K562 (cell line): ENCODE results near the gene JUND.
A peak's percentile ranks its signal among the peaks of the same experiment; 100 is the strongest.

ENCODE experiments used
- CBX8 ChIP-seq: fragments of 200-600 bp; sonication (generic); IDR thresholded peaks from 2 replicates; pipeline ENCODE4 v1.6.1; 2012; ENCODE audit warnings: borderline replicate concordance, mixed run types, low read depth, mild to moderate bottlenecking, moderate library complexity, mixed read lengths, low read length, control low read depth, inconsistent platforms; ENCODE audit not compliant: poor library complexity, severe bottlenecking; ENCODE audit errors: extremely low read depth
- GABPB2 ChIP-seq: fragments of 250-450 bp; sonication (Bioruptor Pico); conservative IDR thresholded peaks from 2 replicates; pipeline ENCODE4 v1.5.1; 2021; ENCODE audit warnings: mild to moderate bottlenecking
- GATA2 ChIP-seq: sonication (generic); formaldehyde crosslinking; IDR thresholded peaks from 2 replicates; pipeline ENCODE4 v1.4.0; 2020; ENCODE audit warnings: mild to moderate bottlenecking, missing genetic modification reagents
- HNRNPK ChIP-seq: fragments of 200-400 bp; formaldehyde crosslinking; IDR thresholded peaks from one replicate; pipeline ENCODE4 v1.6.1; 2018; ENCODE audit warnings: mild to moderate bottlenecking, low read depth, low read length; ENCODE audit not compliant: poor library complexity, severe bottlenecking
- ZNF282 ChIP-seq: sonication (generic); formaldehyde crosslinking; IDR thresholded peaks from 2 replicates; pipeline ENCODE4 v1.8.1; 2023; ENCODE audit warnings: missing genetic modification reagents
- ZNF311 ChIP-seq: fragments of 250-450 bp; sonication (Bioruptor Pico); IDR thresholded peaks from 2 replicates; pipeline ENCODE4 v1.4.0; 2020; ENCODE audit warnings: mild to moderate bottlenecking, moderate library complexity
- TF ChIP-seq, protein P1 (sequence below): fragments of 150-350 bp; IDR thresholded peaks from 2 replicates; pipeline ENCODE4 v1.6.1; 2014; ENCODE audit warnings: low read depth, mild to moderate bottlenecking, low read length, borderline replicate concordance
- TF ChIP-seq, protein P2 (sequence below): fragments of 450-650 bp; IDR thresholded peaks from 2 replicates; pipeline ENCODE4 v1.6.1; 2016; ENCODE audit warnings: borderline replicate concordance
- TF ChIP-seq, protein P3 (sequence below), 3 experiments: IDR thresholded peaks in 2 of 3; conservative IDR thresholded peaks in 1 of 3; 2 replicates each; pipeline ENCODE4 v1.5.1; 2011 to 2012; ENCODE audit warnings: low read length in 3 of 3, mild to moderate bottlenecking in 3 of 3, control low read depth in 2 of 3, improper control_type of control experiment in 1 of 3, inconsistent platforms in 1 of 3, low read depth in 1 of 3, mixed read lengths in 1 of 3, moderate library complexity in 1 of 3; ENCODE audit not compliant: insufficient read depth in 2 of 3
- TF ChIP-seq, protein P4 (sequence below): fragments of 250-450 bp; sonication (Bioruptor Pico); IDR thresholded peaks from 2 replicates; pipeline ENCODE4 v1.4.0; 2020; ENCODE audit warnings: mild to moderate bottlenecking
- TF ChIP-seq, protein P5 (sequence below): sonication (generic); formaldehyde crosslinking; IDR thresholded peaks from 2 replicates; pipeline ENCODE4 v1.8.0; 2023; ENCODE audit warnings: missing genetic modification reagents, mild to moderate bottlenecking, borderline replicate concordance

DNA sequence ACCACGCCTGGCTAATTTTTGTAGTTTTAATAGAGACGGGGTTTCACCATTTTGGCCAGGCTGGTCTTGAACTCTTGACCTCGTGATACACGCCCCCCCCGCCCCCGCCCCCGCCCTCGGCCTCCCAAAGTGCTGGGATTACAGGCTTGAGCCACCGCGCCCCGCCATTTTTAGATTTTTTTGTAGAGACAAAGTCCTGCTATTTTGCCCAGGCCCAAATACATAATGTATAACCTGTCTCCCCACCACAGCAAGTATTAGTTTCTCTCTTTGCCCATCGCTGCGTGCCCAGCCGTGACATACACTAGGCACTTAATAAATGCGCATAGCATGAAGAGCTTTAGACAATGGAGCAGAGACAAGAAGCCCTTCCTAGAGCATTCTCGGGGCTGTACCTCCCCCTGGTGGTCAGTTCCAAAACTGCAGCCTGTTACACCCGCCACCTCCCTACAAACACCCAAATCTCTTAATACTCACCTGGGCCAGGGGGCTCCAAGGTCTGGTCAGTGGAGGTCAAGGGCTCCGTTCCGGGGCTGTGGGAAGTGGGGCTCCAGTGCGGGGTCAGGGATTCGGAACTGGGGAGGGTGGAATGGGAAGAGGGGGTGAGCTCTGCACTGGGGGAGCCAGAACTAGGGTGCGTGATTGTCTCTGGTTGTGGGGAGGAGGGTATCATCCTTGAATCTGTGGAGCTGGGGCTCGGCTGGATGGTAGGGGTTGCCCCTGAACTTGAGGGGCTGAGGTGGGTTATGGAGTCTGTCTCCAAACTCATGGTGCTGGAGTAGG is 29.6 kb downstream of the JUND start:
- TF ChIP-seq ZNF311 (CRISPR knock-in tag) (no peak), GATA2 (CRISPR knock-in tag) (no peak), GABPB2 (CRISPR knock-in tag) (no peak), CBX8 (no peak), ZNF282 (CRISPR knock-in tag) (no peak), HNRNPK (no peak)
- TF ChIP-seq, protein P1, sequence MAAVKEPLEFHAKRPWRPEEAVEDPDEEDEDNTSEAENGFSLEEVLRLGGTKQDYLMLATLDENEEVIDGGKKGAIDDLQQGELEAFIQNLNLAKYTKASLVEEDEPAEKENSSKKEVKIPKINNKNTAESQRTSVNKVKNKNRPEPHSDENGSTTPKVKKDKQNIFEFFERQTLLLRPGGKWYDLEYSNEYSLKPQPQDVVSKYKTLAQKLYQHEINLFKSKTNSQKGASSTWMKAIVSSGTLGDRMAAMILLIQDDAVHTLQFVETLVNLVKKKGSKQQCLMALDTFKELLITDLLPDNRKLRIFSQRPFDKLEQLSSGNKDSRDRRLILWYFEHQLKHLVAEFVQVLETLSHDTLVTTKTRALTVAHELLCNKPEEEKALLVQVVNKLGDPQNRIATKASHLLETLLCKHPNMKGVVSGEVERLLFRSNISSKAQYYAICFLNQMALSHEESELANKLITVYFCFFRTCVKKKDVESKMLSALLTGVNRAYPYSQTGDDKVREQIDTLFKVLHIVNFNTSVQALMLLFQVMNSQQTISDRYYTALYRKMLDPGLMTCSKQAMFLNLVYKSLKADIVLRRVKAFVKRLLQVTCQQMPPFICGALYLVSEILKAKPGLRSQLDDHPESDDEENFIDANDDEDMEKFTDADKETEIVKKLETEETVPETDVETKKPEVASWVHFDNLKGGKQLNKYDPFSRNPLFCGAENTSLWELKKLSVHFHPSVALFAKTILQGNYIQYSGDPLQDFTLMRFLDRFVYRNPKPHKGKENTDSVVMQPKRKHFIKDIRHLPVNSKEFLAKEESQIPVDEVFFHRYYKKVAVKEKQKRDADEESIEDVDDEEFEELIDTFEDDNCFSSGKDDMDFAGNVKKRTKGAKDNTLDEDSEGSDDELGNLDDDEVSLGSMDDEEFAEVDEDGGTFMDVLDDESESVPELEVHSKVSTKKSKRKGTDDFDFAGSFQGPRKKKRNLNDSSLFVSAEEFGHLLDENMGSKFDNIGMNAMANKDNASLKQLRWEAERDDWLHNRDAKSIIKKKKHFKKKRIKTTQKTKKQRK, result no peak
- TF ChIP-seq, protein P2, sequence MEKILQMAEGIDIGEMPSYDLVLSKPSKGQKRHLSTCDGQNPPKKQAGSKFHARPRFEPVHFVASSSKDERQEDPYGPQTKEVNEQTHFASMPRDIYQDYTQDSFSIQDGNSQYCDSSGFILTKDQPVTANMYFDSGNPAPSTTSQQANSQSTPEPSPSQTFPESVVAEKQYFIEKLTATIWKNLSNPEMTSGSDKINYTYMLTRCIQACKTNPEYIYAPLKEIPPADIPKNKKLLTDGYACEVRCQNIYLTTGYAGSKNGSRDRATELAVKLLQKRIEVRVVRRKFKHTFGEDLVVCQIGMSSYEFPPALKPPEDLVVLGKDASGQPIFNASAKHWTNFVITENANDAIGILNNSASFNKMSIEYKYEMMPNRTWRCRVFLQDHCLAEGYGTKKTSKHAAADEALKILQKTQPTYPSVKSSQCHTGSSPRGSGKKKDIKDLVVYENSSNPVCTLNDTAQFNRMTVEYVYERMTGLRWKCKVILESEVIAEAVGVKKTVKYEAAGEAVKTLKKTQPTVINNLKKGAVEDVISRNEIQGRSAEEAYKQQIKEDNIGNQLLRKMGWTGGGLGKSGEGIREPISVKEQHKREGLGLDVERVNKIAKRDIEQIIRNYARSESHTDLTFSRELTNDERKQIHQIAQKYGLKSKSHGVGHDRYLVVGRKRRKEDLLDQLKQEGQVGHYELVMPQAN, result no peak
- TF ChIP-seq, protein P3, sequence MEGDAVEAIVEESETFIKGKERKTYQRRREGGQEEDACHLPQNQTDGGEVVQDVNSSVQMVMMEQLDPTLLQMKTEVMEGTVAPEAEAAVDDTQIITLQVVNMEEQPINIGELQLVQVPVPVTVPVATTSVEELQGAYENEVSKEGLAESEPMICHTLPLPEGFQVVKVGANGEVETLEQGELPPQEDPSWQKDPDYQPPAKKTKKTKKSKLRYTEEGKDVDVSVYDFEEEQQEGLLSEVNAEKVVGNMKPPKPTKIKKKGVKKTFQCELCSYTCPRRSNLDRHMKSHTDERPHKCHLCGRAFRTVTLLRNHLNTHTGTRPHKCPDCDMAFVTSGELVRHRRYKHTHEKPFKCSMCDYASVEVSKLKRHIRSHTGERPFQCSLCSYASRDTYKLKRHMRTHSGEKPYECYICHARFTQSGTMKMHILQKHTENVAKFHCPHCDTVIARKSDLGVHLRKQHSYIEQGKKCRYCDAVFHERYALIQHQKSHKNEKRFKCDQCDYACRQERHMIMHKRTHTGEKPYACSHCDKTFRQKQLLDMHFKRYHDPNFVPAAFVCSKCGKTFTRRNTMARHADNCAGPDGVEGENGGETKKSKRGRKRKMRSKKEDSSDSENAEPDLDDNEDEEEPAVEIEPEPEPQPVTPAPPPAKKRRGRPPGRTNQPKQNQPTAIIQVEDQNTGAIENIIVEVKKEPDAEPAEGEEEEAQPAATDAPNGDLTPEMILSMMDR (IDR thresholded peaks at IDR 0.05 in 2 of 3, conservative IDR thresholded peaks at IDR 0.05 in 1 of 3; ENCODE audit: insufficient read depth in 2 of 3, low read depth in 1 of 3, low read length in 3 of 3), result peak; percentile 89 to 95 (median 94)
- TF ChIP-seq, protein P4, sequence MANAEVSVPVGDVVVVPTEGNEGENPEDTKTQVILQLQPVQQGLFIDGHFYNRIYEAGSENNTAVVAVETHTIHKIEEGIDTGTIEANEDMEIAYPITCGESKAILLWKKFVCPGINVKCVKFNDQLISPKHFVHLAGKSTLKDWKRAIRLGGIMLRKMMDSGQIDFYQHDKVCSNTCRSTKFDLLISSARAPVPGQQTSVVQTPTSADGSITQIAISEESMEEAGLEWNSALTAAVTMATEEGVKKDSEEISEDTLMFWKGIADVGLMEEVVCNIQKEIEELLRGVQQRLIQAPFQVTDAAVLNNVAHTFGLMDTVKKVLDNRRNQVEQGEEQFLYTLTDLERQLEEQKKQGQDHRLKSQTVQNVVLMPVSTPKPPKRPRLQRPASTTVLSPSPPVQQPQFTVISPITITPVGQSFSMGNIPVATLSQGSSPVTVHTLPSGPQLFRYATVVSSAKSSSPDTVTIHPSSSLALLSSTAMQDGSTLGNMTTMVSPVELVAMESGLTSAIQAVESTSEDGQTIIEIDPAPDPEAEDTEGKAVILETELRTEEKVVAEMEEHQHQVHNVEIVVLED (CRISPR knock-in tag), result no peak
- TF ChIP-seq, protein P5, sequence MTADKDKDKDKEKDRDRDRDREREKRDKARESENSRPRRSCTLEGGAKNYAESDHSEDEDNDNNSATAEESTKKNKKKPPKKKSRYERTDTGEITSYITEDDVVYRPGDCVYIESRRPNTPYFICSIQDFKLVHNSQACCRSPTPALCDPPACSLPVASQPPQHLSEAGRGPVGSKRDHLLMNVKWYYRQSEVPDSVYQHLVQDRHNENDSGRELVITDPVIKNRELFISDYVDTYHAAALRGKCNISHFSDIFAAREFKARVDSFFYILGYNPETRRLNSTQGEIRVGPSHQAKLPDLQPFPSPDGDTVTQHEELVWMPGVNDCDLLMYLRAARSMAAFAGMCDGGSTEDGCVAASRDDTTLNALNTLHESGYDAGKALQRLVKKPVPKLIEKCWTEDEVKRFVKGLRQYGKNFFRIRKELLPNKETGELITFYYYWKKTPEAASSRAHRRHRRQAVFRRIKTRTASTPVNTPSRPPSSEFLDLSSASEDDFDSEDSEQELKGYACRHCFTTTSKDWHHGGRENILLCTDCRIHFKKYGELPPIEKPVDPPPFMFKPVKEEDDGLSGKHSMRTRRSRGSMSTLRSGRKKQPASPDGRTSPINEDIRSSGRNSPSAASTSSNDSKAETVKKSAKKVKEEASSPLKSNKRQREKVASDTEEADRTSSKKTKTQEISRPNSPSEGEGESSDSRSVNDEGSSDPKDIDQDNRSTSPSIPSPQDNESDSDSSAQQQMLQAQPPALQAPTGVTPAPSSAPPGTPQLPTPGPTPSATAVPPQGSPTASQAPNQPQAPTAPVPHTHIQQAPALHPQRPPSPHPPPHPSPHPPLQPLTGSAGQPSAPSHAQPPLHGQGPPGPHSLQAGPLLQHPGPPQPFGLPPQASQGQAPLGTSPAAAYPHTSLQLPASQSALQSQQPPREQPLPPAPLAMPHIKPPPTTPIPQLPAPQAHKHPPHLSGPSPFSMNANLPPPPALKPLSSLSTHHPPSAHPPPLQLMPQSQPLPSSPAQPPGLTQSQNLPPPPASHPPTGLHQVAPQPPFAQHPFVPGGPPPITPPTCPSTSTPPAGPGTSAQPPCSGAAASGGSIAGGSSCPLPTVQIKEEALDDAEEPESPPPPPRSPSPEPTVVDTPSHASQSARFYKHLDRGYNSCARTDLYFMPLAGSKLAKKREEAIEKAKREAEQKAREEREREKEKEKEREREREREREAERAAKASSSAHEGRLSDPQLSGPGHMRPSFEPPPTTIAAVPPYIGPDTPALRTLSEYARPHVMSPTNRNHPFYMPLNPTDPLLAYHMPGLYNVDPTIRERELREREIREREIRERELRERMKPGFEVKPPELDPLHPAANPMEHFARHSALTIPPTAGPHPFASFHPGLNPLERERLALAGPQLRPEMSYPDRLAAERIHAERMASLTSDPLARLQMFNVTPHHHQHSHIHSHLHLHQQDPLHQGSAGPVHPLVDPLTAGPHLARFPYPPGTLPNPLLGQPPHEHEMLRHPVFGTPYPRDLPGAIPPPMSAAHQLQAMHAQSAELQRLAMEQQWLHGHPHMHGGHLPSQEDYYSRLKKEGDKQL, result no peak
